Fibroblast of lung (primary cell): Measurements from ENCODE around the gene CPNE4. TPM values are rescaled to one million over a fixed set of nuclear protein-coding genes. Genes with fewer than 3 reads are reported as not detected.
A peak's percentile ranks its signal among the peaks of the same experiment; 100 is the strongest.

Source experiments
- DNase-seq, 2 donors: peaks; one replicate each; pipeline versions ENCODE4 v3.0.0 to v3.0.0-alpha.2; 2010; ENCODE audit warnings: low read depth in 2 of 2
- H2AFZ ChIP-seq: 2 replicates; pipeline ENCODE4 v1.5.1; 2012; ENCODE audit warnings: low read length, control low read depth, inconsistent platforms
- H3K27ac ChIP-seq: 2 replicates; pipeline ENCODE4 v1.5.1; 2011; ENCODE audit warnings: low read length, control low read depth; ENCODE audit not compliant: insufficient read depth
- H3K27me3 ChIP-seq: 2 replicates; pipeline ENCODE4 v1.5.1; 2011; ENCODE audit warnings: mild to moderate bottlenecking, low read length; ENCODE audit not compliant: control insufficient read depth, insufficient read depth
- H3K36me3 ChIP-seq: 2 replicates; pipeline ENCODE4 v1.5.1; 2011; ENCODE audit warnings: low read length; ENCODE audit not compliant: control insufficient read depth, insufficient read depth
- H3K4me1 ChIP-seq: 2 replicates; pipeline ENCODE4 v1.5.1; 2011; ENCODE audit warnings: low read length; ENCODE audit not compliant: control insufficient read depth, insufficient read depth; ENCODE audit errors: extremely low read depth
- H3K4me2 ChIP-seq: 2 replicates; pipeline ENCODE4 v1.5.1; 2011; ENCODE audit warnings: low read length, control low read depth; ENCODE audit not compliant: insufficient read depth; ENCODE audit errors: extremely low read depth
- H3K4me3 ChIP-seq, 4 experiments: fragments of 200-600 bp in 1 of 4; sonication (generic) in 1 of 4; replicated peaks in 1 of 4; 2 replicates each; pipeline ENCODE4 v1.5.1; 2011 to 2016; ENCODE audit warnings: low read length in 4 of 4, low read depth in 3 of 4, mild to moderate bottlenecking in 3 of 4, control low read depth in 2 of 4, inconsistent platforms in 1 of 4, mixed read lengths in 1 of 4; ENCODE audit not compliant: insufficient read depth in 1 of 4; ENCODE audit errors: control extremely low read depth in 1 of 4
- H3K79me2 ChIP-seq: 2 replicates; pipeline ENCODE4 v1.5.1; 2012; ENCODE audit warnings: mild to moderate bottlenecking, low read length, inconsistent platforms; ENCODE audit not compliant: control insufficient read depth, insufficient read depth
- H3K9ac ChIP-seq: 2 replicates; pipeline ENCODE4 v1.5.1; 2011; ENCODE audit warnings: mild to moderate bottlenecking, low read length, control low read depth; ENCODE audit not compliant: insufficient read depth
- H3K9me3 ChIP-seq: 2 replicates; pipeline ENCODE4 v1.5.1; 2012; ENCODE audit warnings: low read depth, low read length; ENCODE audit not compliant: control insufficient read depth, insufficient read depth
- H4K20me1 ChIP-seq: 2 replicates; pipeline ENCODE4 v1.5.1; 2011; ENCODE audit warnings: low read length; ENCODE audit not compliant: control insufficient read depth, insufficient read depth; ENCODE audit errors: extremely low read depth
- EZH2 ChIP-seq: IDR thresholded peaks from 2 replicates; pipeline ENCODE4 v1.5.1; 2012; ENCODE audit warnings: low read length, control low read depth, mild to moderate bottlenecking; ENCODE audit errors: missing control alignments
- polyA plus RNA-seq, 2 donors: library from polyadenylated mRNA; depleted of rRNA in 1 of 2; stranded (reverse) in 1 of 2; unstranded in 1 of 2; fragments of >200 nt; gene quantifications; 2 replicates each; pipeline ENCODE4 v1.2.1, GENCODE V29; 2011 to 2012; ENCODE audit warnings: missing spikeins in 1 of 2
- total RNA-seq: library from RNA; depleted of rRNA; stranded (reverse); fragments of >200 nt; gene quantifications from 2 replicates; pipeline ENCODE4 v1.2.1, GENCODE V29; 2014
- TF ChIP-seq, protein P1 (sequence below), 2 donors: IDR thresholded peaks in 1 of 2; conservative IDR thresholded peaks in 1 of 2; 1 replicate in 1 of 2; 2 replicates in 1 of 2; pipeline ENCODE4 v1.5.1; 2011 to 2012; ENCODE audit warnings: low read length in 2 of 2, control low read depth in 1 of 2, inconsistent platforms in 1 of 2, low read depth in 1 of 2, mild to moderate bottlenecking in 1 of 2

CPNE4 gene
- total and polyA plus RNA-seq, 2 donors (not counting 1 experiment from before 2014, with no cell fraction given) = 0.17 TPM; not detected in 1

DNA sequence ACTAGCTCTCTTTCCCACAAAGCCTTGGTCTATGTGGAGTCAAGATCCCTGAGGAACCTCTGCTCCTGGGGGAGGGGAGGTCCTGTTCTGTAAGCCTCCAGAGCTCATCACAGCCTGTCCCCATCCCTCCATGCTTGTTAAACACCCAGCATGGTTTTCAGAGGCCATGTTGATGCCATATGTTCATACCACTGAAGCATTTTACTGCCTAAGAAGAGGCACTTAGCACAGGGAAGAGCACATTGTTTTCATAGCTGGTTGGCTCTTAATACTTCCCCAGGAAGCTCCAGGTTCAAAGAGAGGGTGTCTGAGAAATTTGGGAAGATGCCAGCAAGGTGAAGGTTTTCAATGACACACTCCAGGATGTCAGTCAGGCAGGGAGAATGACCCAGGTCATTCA lies 25.6 kb downstream of the CPNE4 start:
- H2AFZ ChIP-seq = no peak overlapping the region

DNA sequence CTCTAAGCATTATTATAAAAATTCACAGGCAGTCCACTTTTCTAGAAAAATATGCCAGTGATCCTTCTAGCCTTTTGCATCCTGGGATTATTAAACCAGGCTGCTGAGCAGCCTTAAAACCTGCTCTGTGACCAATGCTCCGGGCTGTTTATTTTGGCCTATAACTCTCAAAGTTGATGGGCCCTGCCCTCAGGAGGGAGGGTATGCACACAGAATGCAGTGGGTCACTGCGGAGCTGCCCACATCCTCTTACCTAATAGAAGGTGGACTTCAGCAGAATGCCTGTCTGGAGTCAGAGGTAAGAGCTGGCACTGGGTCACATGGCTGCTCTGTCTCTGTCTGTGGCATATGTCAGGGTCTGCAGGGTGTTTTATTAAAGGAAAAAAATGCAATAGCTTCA lies 26.0 kb downstream of the CPNE4 start:
- Histone ChIP-seq H3K27ac (no peak overlapping the region), H3K9ac (no peak overlapping the region), H4K20me1 (no peaks in the 10 kb centered on the region), H3K9me3 (no peaks in the 10 kb centered on the region), H3K36me3 (no peaks in the 10 kb centered on the region), H3K4me2 (no peak overlapping the region), H3K4me1 (no peaks in the 10 kb centered on the region), H3K4me3 (no peak overlapping the region), H3K79me2 (no peaks in the 10 kb centered on the region), H3K27me3 (no peaks in the 10 kb centered on the region), H2AFZ (no peak overlapping the region)
- TF ChIP-seq, protein P1, sequence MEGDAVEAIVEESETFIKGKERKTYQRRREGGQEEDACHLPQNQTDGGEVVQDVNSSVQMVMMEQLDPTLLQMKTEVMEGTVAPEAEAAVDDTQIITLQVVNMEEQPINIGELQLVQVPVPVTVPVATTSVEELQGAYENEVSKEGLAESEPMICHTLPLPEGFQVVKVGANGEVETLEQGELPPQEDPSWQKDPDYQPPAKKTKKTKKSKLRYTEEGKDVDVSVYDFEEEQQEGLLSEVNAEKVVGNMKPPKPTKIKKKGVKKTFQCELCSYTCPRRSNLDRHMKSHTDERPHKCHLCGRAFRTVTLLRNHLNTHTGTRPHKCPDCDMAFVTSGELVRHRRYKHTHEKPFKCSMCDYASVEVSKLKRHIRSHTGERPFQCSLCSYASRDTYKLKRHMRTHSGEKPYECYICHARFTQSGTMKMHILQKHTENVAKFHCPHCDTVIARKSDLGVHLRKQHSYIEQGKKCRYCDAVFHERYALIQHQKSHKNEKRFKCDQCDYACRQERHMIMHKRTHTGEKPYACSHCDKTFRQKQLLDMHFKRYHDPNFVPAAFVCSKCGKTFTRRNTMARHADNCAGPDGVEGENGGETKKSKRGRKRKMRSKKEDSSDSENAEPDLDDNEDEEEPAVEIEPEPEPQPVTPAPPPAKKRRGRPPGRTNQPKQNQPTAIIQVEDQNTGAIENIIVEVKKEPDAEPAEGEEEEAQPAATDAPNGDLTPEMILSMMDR (conservative IDR thresholded peaks at IDR 0.05 in 1 of 2, IDR thresholded peaks at IDR 0.05 in 1 of 2; ENCODE audit: low read depth in 1 of 2, low read length in 2 of 2) = no peak
- TF ChIP-seq EZH2 = no peak
- DNase-seq = no peak

More for the DNA sequence above, 25.6 kb downstream of the CPNE4 start:
- Histone ChIP-seq H3K9ac (no peak overlapping the region), H3K27ac (no peak overlapping the region), H4K20me1 (no peaks in the 10 kb centered on the region), H3K4me3 (no peak overlapping the region), H3K9me3 (no peaks in the 10 kb centered on the region), H3K4me2 (no peak overlapping the region), H3K79me2 (no peaks in the 10 kb centered on the region), H3K36me3 (no peaks in the 10 kb centered on the region), H3K4me1 (no peaks in the 10 kb centered on the region), H3K27me3 (no peaks in the 10 kb centered on the region)
- DNase-seq = peak in 1 of 2 donors; percentile 24
- TF ChIP-seq, protein P1 (conservative IDR thresholded peaks at IDR 0.05 in 1 of 2, IDR thresholded peaks at IDR 0.05 in 1 of 2; ENCODE audit: low read depth in 1 of 2, low read length in 2 of 2) = no peak
- TF ChIP-seq EZH2 = no peak

DNA sequence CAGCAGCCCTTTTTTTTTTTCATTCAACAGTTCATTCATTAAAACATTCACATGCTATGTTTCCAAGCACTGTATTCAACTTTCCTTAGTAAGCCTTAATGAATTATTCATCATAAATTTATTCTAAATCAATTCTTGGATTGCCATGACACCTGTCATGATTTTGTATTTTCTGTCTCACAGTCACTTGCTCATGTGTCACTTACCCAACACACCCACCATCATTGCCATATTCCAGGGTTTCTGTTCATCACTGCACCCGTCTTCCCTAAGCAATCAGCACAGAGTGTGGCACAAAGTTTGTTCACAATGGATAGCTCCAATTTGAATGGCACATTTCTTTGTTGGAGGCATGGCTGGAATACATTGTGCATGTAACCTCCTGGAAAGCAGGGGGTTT lies 27.2 kb downstream of the CPNE4 start:
- Histone ChIP-seq H3K4me2 (no peak overlapping the region), H3K79me2 (no peaks in the 10 kb centered on the region), H3K4me3 (no peak overlapping the region), H3K27me3 (no peaks in the 10 kb centered on the region), H3K4me1 (no peaks in the 10 kb centered on the region), H3K9me3 (no peaks in the 10 kb centered on the region), H2AFZ (no peak overlapping the region), H4K20me1 (no peaks in the 10 kb centered on the region), H3K36me3 (no peaks in the 10 kb centered on the region), H3K9ac (no peak overlapping the region), H3K27ac (no peak overlapping the region)
- TF ChIP-seq, protein P1 (conservative IDR thresholded peaks at IDR 0.05 in 1 of 2, IDR thresholded peaks at IDR 0.05 in 1 of 2; ENCODE audit: low read depth in 1 of 2, low read length in 2 of 2) = no peak
- TF ChIP-seq EZH2 = no peak
- DNase-seq = no peak
